ENCODE measurements around the gene DDX3X.
"Not testable (repeated sequence)": the region's sequence is repeated elsewhere in the genome, so short reads cannot be mapped to it uniquely, and the experiment has no call there.

DDX3X gene

GRCh38 chrX:41373989-41374606 is 40.1 kb downstream of the DDX3X start:
- no peak for DNase-seq

- no peak for DNase-seq
These were observed 43.7 kb downstream of the DDX3X start for GRCh38 chrX:41377624-41378023.

- DNase-seq, result no peak
These were observed 47.7 kb downstream of the DDX3X start for GRCh38 chrX:41381685-41382084.

DNA sequence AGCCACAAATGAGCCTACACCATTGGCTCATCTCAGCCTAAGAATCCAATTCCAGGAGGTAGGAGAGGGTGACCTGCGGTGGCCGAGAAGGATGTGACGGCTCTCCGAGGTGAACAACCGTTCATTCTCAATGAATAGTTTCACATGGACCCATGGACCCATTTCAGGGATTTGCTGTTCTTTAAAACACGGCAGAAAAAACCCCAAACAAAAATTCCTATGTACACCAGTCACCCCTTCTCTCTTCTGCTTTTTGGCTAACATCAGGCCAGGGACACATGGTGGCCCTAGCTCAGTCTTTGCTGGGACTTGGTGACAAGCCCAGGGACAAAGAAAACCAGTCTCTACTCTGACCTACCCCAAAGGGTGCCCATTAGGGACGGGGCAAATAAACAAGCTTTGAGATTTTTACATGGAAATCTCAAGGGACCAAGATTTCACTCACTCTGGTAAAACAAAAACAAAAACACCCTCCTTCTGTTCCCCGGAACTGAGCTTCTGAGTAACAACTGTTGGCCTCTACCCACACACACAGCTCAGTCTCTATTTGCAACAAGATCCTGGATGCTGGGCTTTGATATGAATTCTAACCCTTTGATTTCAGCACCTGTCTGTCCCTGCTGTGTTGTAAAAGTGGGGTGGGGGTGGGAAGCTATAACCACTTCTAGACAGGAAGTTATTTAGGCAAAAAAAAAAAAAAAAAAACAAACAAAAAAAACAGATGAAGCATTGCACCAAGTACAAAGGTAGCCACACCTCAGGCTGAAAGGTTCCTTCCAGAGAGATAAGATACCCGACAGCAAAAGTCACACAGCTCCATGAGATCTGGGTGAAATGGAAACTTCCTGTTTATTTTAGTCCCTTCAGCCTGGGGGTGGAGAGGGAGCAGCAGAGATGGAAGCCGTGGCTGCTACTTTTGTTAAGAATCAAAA is 49.0 kb downstream of the DDX3X start:
- peak; percentile 2 for DNase-seq

DNA sequence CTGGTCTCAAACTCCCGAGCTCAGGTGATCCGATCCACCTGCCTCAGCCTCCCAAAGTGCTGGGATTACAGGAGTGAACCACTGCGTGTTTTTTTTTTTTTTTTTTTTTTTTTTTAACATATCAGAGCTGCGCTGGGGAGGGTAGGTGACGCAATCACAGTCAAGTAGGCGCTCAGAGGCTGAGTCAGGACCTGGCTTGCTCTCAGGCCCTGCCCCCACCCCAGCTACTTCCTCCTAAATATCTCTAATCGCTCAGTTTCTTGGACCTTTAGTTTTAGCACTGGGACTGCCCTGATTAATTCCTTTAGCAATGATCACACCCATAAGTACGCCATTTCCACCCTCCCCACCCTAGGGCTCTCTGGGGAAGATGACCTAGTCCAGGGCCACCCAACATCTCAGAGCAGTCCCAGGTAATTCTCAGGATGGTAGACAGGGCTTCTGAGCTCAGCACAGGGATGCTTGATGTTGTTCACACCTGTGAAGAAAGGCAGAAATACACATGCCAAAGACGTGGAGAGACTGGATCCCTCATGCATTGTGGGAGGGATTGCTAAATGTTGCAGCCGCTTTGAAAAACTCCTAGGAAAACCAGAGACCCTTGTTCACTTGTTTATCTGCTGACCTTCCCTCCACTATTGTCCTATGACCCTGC is 50.2 kb downstream of the DDX3X start:
- DNase-seq, result peak; percentile 37

DNA sequence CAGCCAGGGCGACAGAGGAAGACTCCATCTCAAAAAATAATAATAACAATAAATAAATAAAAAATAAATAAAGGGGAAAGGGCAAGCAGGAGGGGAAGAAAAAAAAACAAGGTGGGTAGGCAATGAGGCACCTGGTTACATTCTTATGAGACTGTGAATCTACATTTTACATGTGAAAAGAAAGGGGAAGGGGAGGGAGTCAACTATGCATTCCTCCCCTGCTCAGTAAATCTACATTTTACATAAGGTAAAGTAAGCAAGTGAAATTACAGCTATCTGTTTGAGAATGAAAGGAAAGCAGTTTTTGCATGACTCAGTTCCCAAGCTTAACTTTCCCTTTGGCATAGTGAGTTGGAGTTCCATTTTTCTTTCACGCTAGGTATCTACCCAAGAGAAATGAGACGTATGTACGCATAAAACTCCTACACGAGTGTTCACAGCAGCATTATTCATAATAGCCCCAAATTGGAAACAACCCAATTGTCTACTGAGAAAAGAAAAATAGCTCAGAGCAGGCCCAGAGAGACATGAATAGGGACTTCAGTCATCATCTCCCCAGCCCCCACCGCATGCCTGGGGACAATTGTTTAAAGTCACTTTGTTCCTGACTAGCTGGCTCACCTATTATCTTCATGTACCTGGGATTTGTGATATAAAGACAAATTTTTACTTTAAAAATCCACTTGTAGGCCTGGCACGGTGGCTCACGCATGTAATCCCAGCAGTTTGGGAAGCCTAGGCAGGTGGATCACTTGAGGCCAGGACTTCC is 52.4 kb downstream of the DDX3X start:
- no peak for DNase-seq

GRCh38 chrX:41388543-41388942 is 54.6 kb downstream of the DDX3X start:
- no peak for DNase-seq

DNA sequence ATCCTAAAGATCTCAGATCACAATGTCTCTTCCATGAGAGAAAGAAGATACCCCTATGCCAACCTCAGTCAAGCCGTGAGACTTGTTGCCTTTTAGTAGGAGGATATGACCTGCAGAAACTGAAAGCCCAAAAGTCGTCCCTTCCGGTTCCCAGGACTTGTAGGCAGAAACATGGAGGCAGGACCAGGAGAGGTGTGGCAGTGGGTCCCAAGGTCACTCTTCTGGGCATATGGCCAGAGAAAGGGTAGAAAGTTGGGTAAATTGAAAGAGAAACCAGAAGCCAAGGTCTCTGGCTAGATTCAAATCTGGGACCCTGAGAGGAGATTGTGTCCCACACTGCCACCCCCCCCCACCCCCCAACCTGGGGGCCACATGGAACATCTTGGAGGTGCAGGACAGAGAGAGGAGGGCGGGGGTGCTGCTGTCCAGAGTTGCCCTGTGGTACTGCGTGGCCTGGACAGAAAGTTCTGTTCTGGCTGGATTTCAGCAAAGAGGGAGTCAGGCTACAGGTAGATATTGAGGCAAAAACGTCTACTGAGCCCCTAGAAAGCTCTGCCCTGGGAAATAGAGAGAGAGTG is 55.4 kb downstream of the DDX3X start:
- no peak for DNase-seq

- not testable (repeated sequence) for DNase-seq
These were observed 56.6 kb downstream of the DDX3X start for GRCh38 chrX:41390576-41390975.

DNA sequence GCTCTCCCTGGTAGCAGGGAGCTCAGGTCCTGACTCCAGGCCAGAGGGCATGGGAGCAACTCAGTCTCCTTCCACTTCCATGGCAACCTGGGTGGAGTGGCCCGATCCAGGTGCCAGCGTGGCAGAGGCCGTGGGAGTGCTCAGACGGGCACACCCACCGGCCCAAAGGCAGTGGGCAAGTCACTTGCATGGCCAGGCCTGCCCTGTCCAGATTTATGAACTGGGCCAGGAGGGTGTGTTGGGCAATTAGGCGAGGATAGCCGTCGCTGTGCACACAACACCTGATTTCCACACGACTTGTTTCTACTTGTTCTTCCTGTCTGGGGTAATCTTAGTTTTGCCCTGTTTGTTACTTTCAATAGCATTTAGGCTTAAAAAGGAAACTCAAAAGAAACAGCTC is 57.6 kb downstream of the DDX3X start:
- no peak for DNase-seq

DNA sequence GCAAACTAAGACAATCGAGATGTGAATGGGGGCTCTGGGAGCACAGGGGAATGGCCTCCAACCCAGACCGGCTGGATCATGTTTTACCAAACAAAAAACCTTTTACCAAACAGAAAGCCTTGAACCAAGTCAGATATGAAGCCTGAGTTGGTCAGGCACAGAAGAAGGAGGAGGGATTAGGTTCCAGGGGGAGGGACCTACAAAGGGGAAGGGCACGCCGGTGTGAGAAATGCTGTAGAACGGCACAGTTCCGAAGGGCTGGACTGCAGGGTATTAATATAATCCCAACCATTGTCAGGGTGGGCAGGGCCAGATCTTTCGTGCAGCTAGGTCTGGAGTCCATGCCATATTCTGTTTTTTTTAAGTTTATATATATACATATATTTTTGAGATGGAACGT is 60.3 kb downstream of the DDX3X start:
- DNase-seq, result no peak

DNA sequence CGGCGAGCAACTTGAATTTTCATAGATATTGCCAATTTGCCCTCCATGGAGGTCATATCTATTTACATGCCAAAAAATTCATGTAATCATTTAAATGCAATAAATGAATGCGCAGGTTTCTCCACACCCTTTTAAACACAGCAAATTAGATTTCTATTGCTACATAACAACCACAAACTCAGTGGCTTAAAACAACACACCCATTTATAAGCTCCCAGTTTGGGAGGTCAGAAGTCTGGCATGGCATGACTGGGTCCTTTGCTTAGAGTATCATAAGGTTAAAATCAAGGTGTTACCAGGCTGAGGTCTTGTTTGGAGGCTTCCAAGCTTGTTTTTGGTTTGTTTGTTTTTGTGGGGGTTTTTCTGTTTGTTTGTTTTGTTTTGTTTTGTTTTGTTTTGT is 63.3 kb downstream of the DDX3X start:
- no peak for DNase-seq

DNA sequence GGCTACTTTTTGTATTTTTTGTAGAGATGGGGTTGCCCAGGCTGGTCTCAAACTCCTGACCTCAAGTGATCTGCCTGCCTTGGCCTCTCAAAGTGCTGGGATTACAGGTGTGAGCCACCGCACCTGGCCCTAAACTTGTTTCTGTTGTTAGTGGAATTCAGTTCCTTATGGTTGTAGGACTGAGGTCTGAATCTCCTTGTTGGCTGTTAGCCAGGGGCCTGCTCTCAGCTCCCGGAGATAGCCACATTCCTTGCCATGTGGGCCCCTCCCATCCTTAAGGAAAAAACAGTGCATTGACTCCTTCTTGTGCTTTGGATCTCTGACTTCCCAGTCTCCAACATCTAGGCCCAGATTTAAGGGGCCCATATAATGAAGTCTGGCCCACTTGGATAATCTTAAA is 63.8 kb downstream of the DDX3X start:
- no peak for DNase-seq

- not testable (repeated sequence) for DNase-seq
These were observed 68.6 kb downstream of the DDX3X start for GRCh38 chrX:41402556-41402955.

DNA sequence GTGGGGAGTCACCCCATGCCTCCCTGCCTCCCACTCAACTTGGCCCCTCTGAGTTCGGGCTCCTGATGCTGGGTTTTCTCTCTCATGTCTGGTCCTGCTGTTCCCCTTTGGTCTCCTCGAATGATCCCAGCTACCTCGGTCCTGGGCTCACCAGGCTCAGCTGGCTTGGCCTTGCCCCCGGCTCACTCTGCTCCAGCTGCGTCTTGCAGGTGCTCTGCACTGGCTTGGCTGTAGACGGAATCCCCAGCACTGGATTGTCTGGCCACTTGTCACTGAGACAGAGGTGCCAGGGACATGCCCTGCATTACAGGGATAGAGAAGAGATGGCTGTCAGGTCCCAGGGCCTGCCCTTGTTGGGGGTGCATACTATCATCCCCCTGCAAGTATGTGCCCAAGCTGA is 71.6 kb downstream of the DDX3X start:
- no peak for DNase-seq

GRCh38 chrX:41406201-41406600 is 72.2 kb downstream of the DDX3X start:
- no peak for DNase-seq

- DNase-seq, result no peak
These were observed 73.9 kb downstream of the DDX3X start for GRCh38 chrX:41407816-41408215.

GRCh38 chrX:41408576-41408975 is 74.6 kb downstream of the DDX3X start:
- DNase-seq, result no peak

DNA sequence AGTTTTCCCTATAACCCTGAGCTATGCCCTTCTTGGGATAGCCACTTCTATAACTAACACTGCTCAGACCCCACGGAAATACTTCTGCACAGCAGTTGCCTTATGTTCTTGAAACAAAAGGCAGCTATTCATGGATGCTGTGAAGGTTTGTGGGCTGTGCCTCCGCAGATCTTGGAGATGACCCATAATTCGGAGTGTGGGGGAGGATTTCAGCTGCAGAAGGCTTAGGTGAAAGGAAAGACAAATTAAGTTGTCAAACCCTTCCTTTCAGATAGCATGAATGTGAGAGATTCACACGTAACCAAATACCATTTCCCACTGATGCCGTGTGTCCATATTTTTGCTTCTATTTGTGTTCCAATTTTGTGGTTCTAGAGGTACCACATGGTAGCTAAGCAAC is 75.0 kb downstream of the DDX3X start:
- no peak for DNase-seq

GRCh38 chrX:41411222-41411621 is 77.3 kb downstream of the DDX3X start:
- DNase-seq, result not testable (repeated sequence)

DNA sequence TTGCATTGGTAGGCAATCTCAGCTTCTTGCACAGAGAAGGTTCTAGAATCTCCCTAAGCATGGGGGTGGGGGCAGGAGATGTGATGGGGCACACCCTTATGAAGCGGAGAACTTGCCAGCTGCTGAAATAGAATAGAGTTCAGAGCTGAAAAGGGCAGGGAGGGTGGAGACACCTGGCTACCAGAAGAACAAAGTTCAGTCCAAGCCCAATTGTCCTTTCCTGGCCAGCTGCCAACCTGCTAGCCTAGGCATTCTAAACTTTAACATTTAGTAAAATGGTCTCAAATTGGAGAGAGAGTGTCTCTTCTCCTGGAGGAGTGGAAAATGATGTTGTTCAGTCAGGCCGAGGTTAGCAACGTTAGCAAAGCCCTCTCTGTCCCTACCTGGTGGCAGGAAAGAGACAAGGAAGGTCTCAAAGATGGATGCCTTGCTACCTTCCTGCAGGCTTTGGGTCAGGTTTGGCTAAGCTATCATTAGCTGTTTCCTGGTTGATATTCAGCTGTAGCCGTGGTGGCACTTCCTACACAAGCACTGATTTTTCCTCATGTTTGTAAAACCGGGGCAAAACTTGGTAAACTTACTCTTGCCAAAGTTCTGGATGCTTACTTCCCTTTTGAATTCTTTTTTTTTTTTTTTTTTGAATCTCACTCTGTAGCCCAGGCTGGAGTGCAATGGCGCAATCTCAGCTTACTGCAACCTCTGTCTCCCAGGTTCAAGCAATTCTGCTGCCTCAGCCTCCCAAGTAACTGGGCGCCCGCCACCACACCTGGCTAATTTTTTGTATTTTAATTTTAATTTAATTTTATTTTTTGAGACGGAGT is 78.5 kb downstream of the DDX3X start:
- no peak for DNase-seq
